Vagina (tissue), 2 donors: ENCODE measurements around the gene INO80E. TPM values are rescaled to one million over a fixed set of nuclear protein-coding genes. Genes with fewer than 3 reads are reported as not detected.

Source experiments
- DNase-seq, 2 donors: peaks; one replicate each; pipeline ENCODE4 v3.0.0-alpha.2; 2017; ENCODE audit errors: extremely low spot score in 2 of 2
- H3K27ac ChIP-seq: fragments of 200-600 bp; sonication (generic); one replicate; pipeline ENCODE4 v1.5.1; 2019
- H3K27me3 ChIP-seq: fragments of 200-600 bp; sonication (generic); one replicate; pipeline ENCODE4 v1.5.1; 2019
- H3K36me3 ChIP-seq, 2 donors: fragments of 200-600 bp; sonication (generic); one replicate each; pipeline ENCODE4 v1.5.1; 2017 to 2019
- H3K4me1 ChIP-seq: fragments of 200-600 bp; sonication (generic); one replicate; pipeline ENCODE4 v1.5.1; 2019
- H3K4me3 ChIP-seq, 2 donors: fragments of 200-600 bp; sonication (generic); 1 replicate in 1 of 2; 2 replicates in 1 of 2; pipeline ENCODE4 v1.5.1; 2016 to 2019
- H3K9me3 ChIP-seq: fragments of 200-600 bp; sonication (generic); one replicate; pipeline ENCODE4 v1.5.1; 2019
- CTCF ChIP-seq, 3 experiments: fragments of 450-650 bp in 2 of 3; fragments of 200-600 bp in 1 of 3; sonication (generic) in 1 of 3; IDR thresholded peaks; one replicate each; pipeline ENCODE4 v1.5.1; 2017 to 2019; ENCODE audit warnings: antibody characterized with exemption in 3 of 3, mild to moderate bottlenecking in 2 of 3, moderate library complexity in 2 of 3
- POLR2A ChIP-seq, 2 donors: fragments of 450-650 bp; IDR thresholded peaks; one replicate each; pipeline ENCODE4 v1.6.1; 2017; ENCODE audit warnings: antibody characterized with exemption in 2 of 2, mild to moderate bottlenecking in 2 of 2, moderate library complexity in 2 of 2
- POLR2AphosphoS5 ChIP-seq, 2 donors: sonication (generic); formaldehyde crosslinking; IDR thresholded peaks; one replicate each; pipeline ENCODE4 v1.9.0; 2017; ENCODE audit warnings: antibody characterized with exemption in 2 of 2, mild to moderate bottlenecking in 2 of 2, low read depth in 1 of 2; ENCODE audit not compliant: insufficient read depth in 1 of 2
- intact Hi-C: fragments of 100-400 bp; cut with DNase I; formaldehyde crosslinking; loops from one replicate; pipeline ENCODE4 v1.15.1; 2023
- total RNA-seq: library from RNA; depleted of rRNA; stranded (reverse); fragments of >200 nt; gene quantifications from one replicate; pipeline ENCODE4 v1.2.3, GENCODE V29; 2016

INO80E gene
- total RNA-seq = 32.7 TPM

- peak in 1 of 2 donors; percentile 96 for DNase-seq
- H3K36me3 ChIP-seq = peaks cover 0 to 29% of the 10 kb centered on the region in 2 donors
- intact Hi-C loops = loop anchor here (2.0 to 5.0 kb wide), 2 partner anchors 21 to 184 kb away; partner anchors contain the start of gene PRRT2
- H3K4me3 ChIP-seq = peak within 1 kb of the TSS; percentile 79 to 91
- H3K4me1 ChIP-seq = peaks cover 24% of the 10 kb centered on the region
- no peaks in the 10 kb centered on the region for H3K9me3 ChIP-seq
- peak within 1 kb of the TSS; percentile 89 for H3K27ac ChIP-seq
- TF ChIP-seq POLR2AphosphoS5 (IDR thresholded peaks at IDR 0.05; ENCODE audit: insufficient read depth in 1 of 2, low read depth in 1 of 2) (peak; percentile 86 to 94), CTCF (IDR thresholded peaks at IDR 0.05) (no peak)
- H3K27me3 ChIP-seq = no peaks in the 10 kb centered on the region
Observed at GRCh38 chr16:29995911-29996765, at the start of gene INO80E. TSS of gene INO80E (plus strand) at chr16:29996241. CDS start at chr16:29996311, 70 bp downstream.

- H3K4me3 ChIP-seq = no peak overlapping the region
- H3K4me1 ChIP-seq = peaks cover 19% of the 10 kb centered on the region
- no peaks in the 10 kb centered on the region for H3K36me3 ChIP-seq
- H3K9me3 ChIP-seq = no peaks in the 10 kb centered on the region
- no peaks in the 10 kb centered on the region for H3K27me3 ChIP-seq
- intact Hi-C loops = no loop called here
- no peak for DNase-seq
- no peak for TF ChIP-seq POLR2AphosphoS5 (IDR thresholded peaks at IDR 0.05; ENCODE audit: insufficient read depth in 1 of 2, low read depth in 1 of 2)
- TF ChIP-seq POLR2A (IDR thresholded peaks at IDR 0.05) = no peak
- TF ChIP-seq CTCF (IDR thresholded peaks at IDR 0.05) = no peak
- no peak overlapping the region for H3K27ac ChIP-seq
Observed at GRCh38 chr16:29947897-29948296, 48.1 kb upstream of the INO80E start.

GRCh38 chr16:29950806-29951461 lies 45.1 kb upstream of the INO80E start:
- Histone ChIP-seq H3K4me1 (no peaks in the 10 kb centered on the region), H3K4me3 (no peak overlapping the region), H3K27me3 (no peaks in the 10 kb centered on the region), H3K9me3 (no peaks in the 10 kb centered on the region), H3K36me3 (no peaks in the 10 kb centered on the region), H3K27ac (no peak overlapping the region)
- DNase-seq = no peak
- intact Hi-C loops = loop anchor here (10.0 kb wide), 1 partner anchor 96 kb away; no protein-coding TSS in a partner anchor
- TF ChIP-seq POLR2AphosphoS5 (IDR thresholded peaks at IDR 0.05; ENCODE audit: insufficient read depth in 1 of 2, low read depth in 1 of 2) (no peak), POLR2A (IDR thresholded peaks at IDR 0.05) (no peak), CTCF (IDR thresholded peaks at IDR 0.05) (no peak)

- no peak overlapping the region for H3K27ac ChIP-seq
- no peaks in the 10 kb centered on the region for H3K27me3 ChIP-seq
- no peak overlapping the region for H3K4me3 ChIP-seq
- DNase-seq = no peak
- TF ChIP-seq POLR2A (IDR thresholded peaks at IDR 0.05) (no peak), CTCF (IDR thresholded peaks at IDR 0.05) (no peak), POLR2AphosphoS5 (IDR thresholded peaks at IDR 0.05; ENCODE audit: insufficient read depth in 1 of 2, low read depth in 1 of 2) (no peak)
- no peaks in the 10 kb centered on the region for H3K4me1 ChIP-seq
- H3K9me3 ChIP-seq = no peaks in the 10 kb centered on the region
- intact Hi-C loops = loop anchor here (10.0 kb wide), 1 partner anchor 97 kb away; no protein-coding TSS in a partner anchor
- no peaks in the 10 kb centered on the region for H3K36me3 ChIP-seq
Observed at GRCh38 chr16:29951625-29952365, 44.2 kb upstream of the INO80E start.
